Epithelial cell of proximal tubule (primary cell): ENCODE measurements around the gene TRIM7. TPM values are rescaled to one million over a fixed set of nuclear protein-coding genes. Genes with fewer than 3 reads are reported as not detected.

Experiments used
- DNase-seq: peaks from one replicate; pipeline ENCODE4 v3.0.0-alpha.2; 2011; ENCODE audit warnings: low read depth
- H3K4me3 ChIP-seq: 2 replicates; pipeline ENCODE4 v1.5.1; 2011; ENCODE audit warnings: low read depth, mild to moderate bottlenecking, low read length
- CTCF ChIP-seq: conservative IDR thresholded peaks from 2 replicates; pipeline ENCODE4 v1.5.1; 2012; ENCODE audit warnings: low read depth, mild to moderate bottlenecking, low read length
- total RNA-seq: library from RNA; depleted of rRNA; stranded (reverse); fragments of >200 nt; gene quantifications from 2 replicates; pipeline ENCODE4 v1.2.3, GENCODE V29; 2015

The TRIM7 gene
- total RNA-seq, 1 donor from 2014 or later = 14.6 TPM

- TF ChIP-seq CTCF = no peak
- no peak overlapping the region for H3K4me3 ChIP-seq
- DNase-seq = no peak
Observed at GRCh38 chr5:181236471-181236870, 31.5 kb upstream of the TRIM7 start.

DNA sequence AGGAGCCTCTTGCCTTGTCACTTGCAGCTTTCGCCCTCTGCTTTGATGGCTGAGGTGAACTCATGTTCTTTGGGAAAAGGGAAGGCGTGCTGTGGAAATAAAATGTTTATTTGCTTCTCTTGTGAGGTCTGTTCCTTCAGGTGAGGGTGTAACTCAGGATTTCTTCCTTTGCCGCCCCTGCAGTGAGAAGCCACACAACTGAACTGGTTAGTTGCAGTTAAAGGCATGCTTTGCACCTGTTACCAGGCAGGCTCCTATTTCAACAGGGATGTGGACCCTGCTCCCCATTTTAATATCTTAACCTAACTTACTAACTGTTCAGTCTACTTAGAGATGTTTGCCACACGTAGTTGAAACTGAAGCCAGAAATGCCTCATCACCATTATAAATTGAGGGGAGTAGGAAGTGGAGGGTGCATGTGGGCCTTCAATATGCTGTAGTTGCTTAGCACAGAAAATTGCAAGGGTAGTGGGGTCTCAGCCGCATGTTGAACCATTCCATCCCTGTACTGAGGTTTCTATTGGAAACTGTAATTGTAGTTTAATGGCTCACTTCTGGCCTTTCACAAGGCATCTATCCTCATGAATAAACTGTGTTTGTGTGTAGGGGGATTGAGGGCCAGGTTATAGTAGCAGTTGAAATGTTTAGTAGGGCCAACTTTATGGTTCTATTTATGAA, 30.8 kb upstream of the TRIM7 start:
- no peak for TF ChIP-seq CTCF
- H3K4me3 ChIP-seq = no peak overlapping the region

GRCh38 chr5:181235323-181235688, 30.3 kb upstream of the TRIM7 start:
- no peak overlapping the region for H3K4me3 ChIP-seq
- DNase-seq = no peak
- TF ChIP-seq CTCF = no peak

More for the DNA sequence above, 30.8 kb upstream of the TRIM7 start:
- no peak for DNase-seq

DNA sequence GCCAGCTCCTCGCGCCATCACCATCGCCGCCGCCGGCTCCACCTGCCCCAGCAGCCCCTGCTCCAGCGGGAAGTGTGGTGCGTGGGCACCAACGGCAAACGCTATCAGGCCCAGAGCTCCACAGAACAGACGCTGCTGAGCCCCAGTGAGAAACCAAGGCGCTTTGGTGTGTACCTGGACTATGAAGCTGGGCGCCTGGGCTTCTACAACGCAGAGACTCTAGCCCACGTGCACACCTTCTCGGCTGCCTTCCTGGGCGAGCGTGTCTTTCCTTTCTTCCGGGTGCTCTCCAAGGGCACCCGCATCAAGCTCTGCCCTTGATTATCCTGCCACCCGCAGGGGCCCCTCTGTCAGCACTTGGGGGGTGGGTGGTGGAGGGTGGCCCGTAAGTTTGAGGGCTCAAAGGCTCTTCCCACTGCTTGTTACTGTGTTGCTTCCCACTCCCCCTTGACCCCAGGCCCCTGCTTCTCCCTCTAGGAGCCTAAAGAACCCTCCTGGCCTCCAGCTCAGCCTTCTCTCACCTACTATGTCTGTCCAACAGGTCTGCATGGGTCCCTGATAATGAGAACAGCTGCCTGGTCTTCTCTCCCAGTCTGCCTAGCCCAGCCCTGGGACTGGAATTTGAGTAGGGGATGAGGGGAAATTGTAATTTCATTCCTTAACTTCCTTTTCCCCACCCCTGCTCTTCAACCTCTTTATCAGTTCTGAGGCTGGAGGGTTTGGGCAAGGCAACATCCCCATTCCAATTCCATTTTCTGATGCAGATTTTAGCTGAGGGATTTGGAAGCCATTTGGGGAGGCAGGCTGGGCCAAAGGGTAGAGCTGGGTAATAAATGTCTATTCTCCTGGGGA, 29.7 kb upstream of the TRIM7 start:
- no peak overlapping the region for H3K4me3 ChIP-seq
- DNase-seq = no peak
- no peak for TF ChIP-seq CTCF

- DNase-seq = no peak
- no peak overlapping the region for H3K4me3 ChIP-seq
- TF ChIP-seq CTCF = no peak
Observed at GRCh38 chr5:181233801-181234454, 28.9 kb upstream of the TRIM7 start.

GRCh38 chr5:181233088-181233800, 28.2 kb upstream of the TRIM7 start:
- no peak overlapping the region for H3K4me3 ChIP-seq
- TF ChIP-seq CTCF = no peak
- DNase-seq = no peak
